Epidermal melanocyte (primary cell): ENCODE results near the gene INSIG1.

Source experiments
- DNase-seq: peaks from one replicate; pipeline ENCODE4 v3.0.0; 2011; ENCODE audit warnings: low spot score; ENCODE audit not compliant: insufficient read length

Gene INSIG1

DNA sequence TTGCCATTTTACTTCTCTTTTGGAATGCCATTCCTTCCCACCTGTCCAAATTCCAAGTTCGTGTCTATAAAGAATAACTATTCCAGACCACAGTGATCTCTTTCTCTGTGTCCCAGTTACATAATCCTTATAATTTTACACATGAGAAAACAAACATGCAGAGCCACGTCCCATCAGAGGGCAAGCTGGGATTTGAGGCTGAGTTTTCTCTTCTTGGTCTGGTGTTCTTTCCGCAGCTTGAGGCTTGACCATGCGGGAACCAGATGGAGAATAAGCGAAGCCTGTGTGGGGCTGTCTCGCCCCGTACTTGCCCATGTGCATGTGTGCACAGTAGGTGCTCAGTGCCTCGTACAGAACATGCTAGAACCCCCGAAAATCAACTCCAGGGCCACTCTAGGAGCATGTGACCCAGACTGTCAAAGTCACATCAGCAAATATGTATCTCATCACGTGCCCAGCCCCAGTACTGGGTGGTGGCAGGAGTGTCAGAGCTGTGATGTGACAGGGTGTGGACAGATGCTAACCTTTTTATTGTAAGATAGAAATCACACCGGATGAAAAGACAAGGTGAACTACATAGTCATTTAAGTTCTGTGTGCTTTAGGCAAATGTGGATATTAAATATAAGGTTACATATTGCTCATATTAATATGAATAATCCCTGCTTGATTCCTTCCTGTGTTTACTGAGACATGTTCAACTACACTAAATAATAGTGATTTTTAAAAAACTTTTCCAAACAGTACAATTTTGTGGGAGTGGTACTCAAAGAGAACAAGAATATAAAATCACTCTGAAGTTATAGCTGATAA, 3.2 kb downstream of the INSIG1 start:
- no peak for DNase-seq

DNA sequence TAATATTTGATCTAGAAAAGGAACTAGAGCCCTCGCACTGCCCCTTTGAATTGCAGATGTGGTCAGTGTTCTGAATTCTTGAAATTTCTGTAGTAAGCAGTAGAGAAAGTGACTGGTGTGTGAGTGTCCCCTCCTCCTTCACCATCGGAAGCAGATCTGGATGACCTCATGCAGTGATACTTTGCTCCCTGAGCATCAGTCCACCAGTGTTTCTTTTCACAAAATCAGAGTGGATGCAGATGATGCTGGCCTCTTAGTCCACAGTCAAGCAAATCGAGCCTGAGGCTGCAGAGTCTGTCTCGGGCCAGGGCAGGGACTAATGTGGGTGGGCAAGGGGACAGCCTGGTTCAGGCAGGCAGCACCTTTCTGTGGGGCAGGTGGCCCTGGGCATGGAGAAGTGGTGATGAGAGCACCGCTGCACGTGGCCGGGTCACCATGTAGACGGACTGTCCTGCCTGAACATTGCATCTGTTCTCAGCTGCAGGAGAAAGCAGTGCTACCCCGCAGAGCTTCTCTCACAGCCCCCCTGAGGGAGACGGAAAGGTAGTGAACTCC, 5.4 kb downstream of the INSIG1 start:
- DNase-seq, result no peak

DNA sequence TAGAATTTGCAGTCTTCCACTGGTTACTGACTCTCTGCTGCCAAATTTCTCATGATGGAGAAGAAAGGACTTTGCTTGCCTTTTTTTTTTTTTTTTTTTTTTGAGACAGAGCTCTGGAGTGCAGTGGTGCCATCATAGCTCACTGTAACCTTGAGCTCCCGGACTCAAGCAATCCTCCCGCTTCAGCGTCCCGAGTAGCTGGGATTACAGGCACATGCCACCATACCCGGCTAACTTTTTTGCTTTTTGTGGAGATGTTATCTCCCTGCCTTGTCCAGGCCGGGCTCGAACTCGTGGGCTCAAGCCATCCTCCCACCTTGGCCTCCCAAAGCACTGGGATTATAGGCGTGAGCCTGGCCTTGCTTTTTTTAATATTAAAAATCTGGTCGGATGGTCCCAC, 6.2 kb downstream of the INSIG1 start:
- no peak for DNase-seq

DNA sequence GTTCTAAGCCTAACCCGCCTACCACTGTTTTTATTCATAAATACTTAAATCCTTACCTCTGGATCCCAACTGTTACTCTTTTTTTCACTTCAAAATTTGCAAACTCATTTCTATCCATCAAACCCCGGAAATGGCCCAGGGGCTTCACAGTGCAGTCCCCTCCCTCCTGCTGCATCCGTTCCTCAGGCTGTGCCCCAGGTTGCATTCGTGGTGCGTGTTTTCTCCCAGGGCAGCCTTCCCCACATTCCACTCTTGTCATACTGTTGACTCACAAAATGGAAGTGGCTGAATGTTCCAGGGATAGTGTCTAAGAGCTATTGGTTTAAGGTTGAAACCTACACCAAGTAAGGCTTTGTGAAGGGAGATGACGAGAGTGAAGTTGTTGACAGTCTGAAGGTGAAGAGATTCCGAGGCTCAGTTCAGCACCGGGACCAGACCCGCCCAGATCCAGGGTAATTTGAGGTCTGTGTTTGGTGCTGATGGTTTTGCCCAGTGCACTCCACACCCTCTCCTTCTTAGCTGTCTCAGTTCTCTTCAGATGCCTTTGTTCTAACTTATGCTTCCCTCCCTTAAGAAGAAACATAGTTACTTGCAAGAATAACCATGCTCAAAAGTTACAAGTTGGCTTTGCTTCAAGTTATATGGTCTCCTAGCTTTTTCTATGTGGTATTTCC, 7.7 kb downstream of the INSIG1 start:
- DNase-seq, result no peak

DNA sequence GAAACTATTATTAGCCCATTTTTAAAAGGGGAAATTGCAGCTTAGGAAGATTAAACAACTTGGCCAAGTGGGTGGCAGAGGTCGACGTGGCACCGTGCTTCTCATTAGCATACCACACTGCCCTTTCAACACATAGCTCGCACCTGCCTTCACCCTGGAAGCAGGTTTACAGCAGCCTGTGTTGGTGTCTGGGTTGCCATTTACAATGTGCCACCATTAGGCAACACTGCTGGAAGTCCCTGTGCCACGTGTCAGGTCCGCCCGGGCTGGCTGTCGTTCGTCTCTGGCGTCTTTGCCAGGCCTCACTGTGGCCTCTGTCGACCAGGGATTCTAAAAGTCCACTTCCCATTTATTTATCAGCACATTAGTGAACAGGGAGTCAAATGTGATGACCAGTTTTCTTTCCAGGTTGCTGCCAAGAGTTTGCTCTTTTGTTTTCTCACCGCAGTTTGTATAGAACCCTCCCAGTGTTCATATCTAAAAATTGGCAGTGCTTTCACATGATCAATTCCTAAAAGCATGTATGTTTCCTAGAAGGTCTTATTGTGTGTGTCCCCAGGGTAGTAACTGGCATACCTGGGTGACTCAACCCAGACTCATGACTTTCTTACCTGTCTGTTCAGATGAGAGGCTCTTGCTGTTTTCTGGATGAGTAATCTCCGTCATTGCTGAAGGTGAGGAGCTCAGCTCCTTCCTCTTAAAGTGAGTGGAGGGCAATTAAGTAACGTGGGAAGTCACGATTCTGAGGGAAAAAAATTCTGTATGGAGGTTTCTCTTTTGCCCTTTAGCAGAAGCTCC, 9.2 kb downstream of the INSIG1 start:
- DNase-seq, result no peak

DNA sequence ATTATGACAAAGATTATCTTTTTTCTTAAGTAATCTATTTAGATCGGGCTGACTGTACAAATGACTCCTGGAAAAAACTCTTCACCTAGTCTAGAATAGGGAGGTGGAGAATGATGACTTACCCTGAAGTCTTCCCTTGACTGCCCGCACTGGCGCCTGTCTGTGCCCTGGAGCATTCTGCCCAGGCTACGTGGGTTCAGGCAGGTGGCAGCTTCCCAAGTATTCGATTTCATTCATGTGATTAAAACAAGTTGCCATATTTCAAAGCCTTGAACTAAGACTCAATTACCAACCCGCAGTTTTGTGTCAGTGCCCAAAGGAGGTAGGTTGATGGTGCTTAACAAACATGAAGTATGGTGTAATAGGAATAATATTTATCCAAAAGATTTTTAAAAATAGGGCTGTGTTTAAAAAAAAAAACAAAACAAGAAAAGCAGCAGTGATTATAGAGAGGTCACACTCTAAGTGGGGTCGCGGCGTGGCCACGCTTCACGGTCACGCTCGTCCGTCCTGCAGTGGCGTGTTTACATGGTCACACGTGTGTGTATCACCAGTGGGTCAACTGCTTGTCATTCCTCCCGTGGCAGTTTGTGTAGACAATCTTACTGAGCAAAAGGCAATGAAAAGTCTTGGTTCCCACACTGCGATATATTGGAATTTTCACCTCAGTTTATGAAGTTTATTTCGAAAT, 10.8 kb downstream of the INSIG1 start:
- DNase-seq, result no peak

DNA sequence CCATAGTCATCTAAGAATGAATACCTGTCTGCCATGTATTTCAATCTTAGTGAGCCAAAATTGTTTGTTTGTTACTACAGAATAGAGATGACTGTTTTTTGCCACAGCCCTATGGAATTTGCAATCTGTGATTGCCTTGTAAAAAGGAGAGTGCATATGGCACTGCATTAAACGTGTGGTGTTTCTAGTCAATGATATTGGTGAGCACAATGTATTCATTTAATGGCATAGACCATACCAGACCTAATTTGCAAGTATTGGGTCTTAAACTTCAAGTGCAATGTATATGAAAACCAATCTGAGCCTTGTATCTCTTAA, 11.3 kb downstream of the INSIG1 start:
- no peak for DNase-seq

DNA sequence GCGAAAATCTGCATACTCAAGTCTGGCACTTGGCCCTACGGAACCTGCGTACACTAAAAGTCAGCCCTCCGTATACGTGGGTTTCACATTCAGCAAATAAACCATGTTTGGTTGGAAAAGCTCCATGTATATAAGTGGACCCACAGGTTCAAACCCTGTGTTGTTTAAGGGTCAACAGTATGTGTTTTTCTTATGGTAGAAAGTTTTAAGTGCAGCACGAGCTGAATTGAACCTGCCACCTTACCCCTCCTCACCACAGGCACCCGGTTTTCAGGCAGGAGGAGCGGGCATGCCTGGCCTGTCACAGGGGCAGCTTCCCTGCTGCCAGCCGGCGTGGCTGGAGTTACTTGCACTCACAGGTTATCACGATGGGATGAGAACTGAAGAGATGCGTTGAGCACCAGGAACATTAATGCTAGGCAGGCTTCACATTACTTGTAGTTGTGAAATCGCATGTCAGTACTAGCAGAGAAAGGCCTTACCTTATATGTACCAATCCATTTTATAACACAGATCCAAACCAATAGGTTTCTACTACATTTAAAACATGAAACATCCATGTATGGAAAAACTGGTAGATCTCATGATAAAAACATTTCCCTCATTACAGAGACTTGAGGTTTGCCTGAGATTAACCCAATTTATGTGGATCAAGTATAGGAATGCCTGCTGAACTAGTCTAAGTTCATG, 12.9 kb downstream of the INSIG1 start:
- no peak for DNase-seq

DNA sequence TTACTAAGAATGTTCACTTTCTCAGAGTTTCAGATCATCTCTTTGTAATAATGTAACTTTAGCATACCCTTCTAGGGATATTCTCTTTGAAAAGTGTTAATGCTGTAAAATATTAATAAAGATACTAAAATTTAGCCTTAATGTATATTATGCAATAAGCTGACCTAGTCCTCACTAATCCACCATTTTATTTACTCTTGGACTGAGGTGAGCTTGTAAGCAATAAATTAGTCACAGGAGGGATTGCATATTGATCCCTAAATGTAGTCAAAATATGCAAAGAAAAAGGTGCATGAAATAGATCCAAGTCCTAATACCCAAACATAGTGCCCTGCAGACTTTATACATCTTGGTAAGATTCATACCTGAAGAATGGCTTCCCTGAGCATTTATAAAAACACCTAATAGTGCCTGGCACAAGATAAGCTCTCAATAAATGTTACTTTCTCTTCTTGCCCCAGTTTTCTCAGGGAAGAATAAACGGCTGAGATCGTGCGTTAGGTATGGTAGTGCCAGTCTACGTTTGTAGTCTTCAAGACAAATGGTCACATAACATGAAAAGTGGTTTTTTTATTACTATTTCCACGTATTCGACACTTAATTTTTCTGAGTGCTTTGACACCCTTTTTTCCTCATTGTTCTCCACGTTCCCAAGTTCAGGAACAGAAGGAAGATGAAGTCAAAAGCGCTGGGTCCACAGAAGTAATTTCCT, 14.3 kb downstream of the INSIG1 start:
- no peak for DNase-seq

DNA sequence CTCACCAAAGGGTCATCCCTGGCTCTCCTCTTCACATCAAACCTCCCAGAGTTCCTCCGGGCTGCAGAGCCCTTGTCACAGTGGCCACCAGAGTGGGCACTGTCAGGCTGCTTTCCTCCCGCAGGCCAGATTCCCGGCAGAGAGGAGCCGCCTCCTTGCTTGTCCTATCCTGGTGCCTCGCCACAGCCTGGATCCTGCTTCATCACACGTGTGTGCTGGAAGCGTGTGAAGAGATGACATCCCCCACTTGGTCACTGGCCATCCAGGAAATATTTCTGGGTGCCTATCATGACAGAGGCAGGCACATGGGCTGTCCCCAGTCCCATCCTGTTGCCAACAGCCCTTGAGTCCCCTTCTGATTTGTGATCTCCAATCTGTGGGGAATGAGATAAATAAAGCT, 15.0 kb downstream of the INSIG1 start:
- DNase-seq, result no peak

DNA sequence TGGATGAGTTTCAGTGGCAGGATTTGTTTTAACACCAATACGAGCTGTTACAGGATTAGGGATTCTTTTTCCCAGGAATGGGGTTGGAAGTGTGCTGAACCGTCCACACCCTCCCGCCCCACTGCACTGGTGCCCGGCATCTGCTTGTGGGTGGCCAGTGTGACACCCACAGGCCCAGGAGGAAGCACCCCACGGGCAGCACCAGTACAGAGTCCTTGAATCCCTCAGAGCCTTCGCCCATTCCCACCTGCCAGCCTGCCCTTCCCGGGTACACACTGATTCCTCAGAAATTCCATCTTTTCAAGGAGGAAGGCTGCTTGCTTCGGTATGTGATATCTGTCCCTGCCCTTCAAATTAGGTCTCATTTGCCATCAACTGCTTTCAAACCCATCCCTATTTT, 15.4 kb downstream of the INSIG1 start:
- no peak for DNase-seq

DNA sequence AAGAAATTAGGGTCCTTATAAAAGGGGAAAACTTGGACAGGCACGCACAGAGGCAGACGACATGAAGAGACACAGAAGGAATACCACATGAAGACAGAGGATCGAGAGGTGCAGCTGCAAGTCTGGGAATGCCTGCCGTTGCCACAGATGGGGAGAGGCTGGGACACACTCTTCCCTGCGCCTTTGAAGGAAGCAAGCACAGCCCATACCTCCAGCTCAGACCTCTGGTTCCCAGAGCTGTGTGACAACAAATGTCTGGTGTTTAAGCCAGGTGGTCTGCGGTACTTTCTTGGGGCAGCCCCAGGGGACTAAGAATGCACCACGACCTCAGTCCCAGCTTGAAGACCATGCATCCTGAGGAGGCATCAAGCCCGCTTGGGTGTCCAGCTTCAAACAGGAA, 18.3 kb downstream of the INSIG1 start:
- DNase-seq, result no peak

DNA sequence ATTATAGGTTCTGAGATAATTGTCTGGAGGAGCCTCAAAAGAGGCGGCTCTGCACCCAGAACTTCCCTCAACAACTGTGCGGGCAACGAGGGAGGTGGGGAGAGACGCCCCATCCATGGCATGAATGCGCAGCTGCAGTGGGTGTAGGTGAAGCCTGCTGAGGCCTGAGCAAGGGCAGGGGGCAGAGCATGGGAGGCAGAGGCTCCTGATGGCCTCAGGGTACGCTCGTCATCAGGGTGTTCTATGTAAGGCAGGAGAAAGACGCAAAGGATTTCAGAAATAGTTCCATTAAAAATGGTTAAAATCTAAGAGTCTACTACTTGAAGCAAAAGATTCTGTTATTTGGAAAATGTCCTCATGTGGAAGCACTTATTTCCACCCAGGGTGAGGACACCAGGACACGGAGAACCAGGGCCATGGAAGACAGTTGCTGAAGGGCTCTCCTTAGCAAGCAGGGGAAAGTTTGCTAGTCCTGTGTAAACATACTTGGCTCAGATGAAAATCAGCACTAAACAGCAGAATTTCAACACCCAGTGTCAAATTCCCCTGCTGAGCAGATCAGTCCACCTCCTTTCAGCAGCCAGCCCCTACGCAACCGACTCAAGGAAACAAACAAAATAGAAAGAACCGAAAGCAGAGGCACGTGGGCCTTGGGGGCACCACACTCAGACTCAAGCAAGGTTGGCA, 18.9 kb downstream of the INSIG1 start:
- DNase-seq, result no peak

DNA sequence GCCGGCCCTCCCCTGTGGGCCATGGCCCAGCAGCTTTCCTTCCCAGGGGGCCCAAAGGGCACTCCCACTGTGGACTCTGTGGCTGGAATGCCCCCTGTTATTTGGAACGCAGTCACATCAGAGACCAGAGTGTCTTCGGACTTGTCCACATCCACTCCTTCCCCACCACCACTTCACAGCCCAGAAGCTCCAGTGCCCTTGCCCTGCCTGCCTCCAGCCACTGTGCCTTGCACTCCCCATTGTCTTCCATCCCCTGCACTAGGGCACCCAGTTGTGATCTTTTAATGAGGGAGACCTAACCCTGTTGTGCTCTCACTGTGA, 19.4 kb downstream of the INSIG1 start:
- no peak for DNase-seq

DNA sequence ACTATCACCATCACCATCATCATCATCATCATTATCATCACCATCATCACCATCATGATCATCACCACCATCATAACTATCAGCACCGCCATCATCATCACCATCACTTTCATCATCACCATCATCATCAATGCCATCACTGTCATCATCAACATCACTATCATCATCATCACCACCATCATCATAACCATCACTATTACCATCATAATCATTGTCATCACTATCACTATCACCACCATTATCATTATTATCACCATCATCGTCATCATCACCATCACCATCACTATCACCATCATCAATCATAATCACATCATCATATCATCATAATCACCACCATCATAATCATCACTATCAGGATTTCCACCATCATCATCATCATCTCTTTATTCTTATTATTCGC, 20.6 kb downstream of the INSIG1 start:
- DNase-seq, result no peak

DNA sequence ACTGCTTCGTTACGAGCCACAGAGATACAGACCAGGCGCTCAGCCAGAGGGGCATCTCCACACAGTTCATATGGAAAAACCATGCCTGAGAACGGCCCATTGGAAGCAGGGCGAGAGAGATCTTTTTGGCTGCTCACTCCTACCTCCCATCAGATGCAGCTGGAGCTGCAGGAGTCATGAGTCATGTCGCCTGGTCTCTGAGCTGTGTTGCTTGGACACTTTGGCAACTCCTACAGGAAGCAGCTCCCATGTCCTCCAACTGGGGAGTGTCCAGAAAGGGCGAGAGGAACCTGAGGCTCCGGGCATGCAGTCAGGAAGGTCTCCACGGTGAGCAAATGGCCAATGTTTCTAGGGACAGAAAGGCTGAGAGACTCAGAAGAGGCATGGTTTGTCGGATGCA, 24.9 kb downstream of the INSIG1 start:
- no peak for DNase-seq

DNA sequence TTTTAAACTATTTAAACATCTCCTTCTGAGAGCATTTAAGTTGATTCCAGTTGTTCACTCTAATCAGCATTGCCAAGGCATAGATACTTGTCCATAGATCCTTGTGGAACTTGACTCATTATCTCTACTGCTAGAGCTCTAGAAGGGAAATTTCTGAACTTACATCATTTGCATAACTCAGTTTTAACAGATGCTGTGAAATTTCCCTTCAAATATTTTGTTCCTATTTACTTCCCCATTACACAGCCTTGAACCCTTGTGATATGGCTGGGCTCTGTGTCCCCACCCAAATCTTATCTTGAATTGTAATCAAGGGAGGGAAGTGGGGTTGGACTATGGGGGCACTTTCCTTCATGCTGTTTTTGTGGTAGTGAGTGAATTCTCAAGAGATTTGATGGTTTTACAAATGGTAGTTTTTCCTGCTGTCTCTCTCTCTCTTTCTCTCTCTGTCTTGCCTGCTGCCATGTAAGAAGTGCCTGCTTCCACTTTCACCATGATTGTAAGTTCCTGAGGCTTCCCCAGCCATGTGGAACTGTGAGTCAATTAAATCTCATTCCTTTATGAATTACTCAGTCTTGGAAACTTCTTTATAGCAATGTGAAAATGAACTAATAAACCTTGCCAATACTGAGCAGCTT, 25.4 kb downstream of the INSIG1 start:
- DNase-seq, result no peak

DNA sequence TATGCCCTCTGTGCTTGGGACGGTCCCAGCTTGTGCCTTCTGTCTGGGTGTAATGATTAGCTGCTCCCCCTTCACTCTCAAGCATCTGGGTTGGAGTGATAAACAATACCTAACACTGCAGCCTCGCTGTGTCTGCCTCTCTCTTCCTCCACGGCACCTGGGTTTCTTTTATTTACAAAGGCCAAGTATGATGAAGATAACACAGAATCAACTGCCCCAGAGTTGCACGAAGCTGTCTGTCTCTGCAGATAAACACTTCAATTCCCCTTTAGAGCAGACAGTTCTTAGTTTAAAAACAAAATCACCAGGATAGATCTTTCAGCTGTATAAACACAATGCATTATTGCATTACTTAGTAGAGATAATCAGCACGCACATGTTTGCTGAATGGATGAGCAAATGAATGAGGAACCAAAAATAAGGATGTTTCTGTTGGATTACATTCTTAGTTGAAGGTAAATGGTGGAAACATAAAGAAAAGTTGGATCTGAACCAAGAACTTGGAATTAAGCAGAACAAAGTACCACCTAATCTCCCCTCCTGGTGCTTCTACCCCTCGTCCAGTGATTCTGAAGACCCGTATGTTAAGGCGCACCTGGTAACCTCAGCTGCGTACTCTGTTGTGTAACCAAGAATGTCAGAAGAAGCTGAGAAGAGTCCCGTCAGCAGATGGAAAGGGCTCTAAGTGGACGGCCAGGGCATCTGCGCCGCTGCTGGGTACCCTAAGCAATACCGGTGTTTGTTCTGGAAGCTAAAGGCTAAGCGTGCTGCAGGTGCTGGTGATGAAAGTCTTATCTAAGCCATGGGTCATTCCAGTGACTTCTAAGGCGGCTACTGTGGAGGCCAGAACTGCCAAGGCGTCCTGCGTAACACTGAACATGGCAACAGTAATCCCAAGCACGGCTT, 26.6 kb downstream of the INSIG1 start:
- DNase-seq, result no peak

DNA sequence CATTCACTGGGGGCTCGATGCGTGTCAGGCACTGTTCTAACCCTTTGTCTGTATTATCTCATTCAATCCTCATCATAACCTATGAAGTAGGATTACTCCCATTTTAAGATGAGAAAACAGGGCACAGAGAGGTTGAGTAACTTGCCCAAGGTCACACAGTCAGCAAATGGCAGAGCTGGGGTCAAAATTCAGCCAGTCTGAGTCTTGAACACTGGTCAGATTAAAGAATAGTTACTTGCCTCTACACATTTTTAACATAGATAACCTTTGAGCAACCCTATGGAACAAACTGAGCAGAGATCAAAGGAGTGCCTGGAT, 27.2 kb downstream of the INSIG1 start:
- no peak for DNase-seq
